ENCODE measurements around the gene SFXN2.

SFXN2 gene

DNA sequence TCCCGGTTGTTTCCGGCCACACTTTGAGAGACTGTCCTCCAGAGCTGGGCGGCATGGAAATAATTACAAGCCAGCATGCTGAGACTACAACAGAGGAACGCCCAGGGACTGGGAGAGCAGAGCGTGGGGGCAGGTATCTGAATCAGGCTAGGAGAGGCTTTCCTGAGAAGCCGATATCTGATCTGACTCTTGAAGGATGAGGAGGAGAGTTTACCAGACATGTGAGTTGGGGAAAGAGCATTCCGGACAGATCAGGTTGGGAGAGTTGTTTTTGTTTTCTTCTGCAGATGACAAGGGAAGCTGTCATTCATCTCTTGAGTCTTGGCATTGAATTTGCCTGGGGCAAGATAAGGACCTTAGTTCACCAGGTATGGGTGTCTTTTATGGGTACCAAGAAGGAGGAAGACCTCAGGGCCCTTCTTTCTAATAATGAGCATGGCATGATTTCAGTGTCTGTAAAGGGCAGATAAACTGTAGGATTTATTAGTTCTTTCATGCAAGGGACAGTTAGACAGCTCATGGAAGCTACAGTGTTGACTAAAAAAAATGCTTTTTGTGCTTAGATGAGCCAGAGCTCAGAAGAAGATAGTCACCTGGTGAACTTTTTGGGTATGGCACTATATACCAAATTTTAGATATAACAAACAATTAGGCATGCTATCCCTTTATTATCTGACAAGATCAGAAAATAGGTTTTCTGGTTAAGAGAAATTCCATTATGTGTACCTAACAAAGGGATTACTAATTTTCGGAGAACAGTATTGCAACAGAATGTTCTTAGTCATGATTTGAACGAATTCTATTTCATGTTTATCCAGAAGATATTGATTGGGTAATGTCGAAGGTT lies 65.5 kb downstream of the SFXN2 start:
- no peak for DNase-seq

GRCh38 chr10:102780527-102780808 lies 66.0 kb downstream of the SFXN2 start:
- DNase-seq, result no peak

- DNase-seq, result no peak
Measured at GRCh38 chr10:102781090-102781920, 66.9 kb downstream of the SFXN2 start.

GRCh38 chr10:102781921-102782557 lies 67.6 kb downstream of the SFXN2 start:
- DNase-seq, result no peak

GRCh38 chr10:102782673-102783551 lies 68.5 kb downstream of the SFXN2 start:
- DNase-seq, result no peak

DNA sequence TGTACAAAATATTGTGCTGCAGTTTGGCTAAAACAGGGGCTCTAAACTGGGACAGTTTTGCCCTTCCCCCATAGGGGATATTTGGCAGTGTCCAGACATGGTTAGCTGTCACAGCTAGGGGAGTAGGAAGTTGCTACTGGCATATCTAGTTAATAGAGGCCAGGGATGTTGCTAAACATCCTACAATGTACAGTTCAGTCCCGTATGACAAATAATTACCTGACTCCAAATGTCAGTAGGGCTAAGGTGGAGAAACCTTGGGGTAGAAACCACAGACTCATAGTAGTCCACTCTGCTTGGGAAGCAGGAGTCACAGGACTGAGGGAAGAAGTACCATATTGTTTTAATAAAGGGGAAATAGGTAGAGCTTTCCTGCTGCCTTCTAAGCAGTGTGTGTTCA lies 69.1 kb downstream of the SFXN2 start:
- no peak for DNase-seq

DNA sequence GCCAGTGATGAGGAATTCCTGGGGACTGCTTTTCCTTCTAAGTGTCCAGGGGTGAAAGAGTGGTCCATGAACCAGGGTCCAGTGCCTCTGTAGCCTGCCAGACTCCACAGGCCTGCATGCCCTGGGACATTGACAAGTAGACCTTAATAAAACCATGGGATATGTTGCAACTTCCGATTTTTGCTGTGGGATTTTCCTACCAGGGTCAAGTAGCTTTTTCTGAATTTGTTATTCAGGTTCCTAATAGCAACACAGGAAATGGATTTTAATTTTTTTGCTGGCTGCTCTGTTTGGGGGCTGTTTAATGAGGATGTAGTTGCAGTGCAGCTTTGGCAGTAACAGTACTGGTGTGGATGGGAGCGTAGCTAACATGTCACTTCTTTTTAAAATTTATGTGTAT lies 71.4 kb downstream of the SFXN2 start:
- no peak for DNase-seq

- DNase-seq, result no peak
Measured at GRCh38 chr10:102791754-102792395, 77.4 kb downstream of the SFXN2 start.
